C4-2B (cell line): ENCODE measurements around the gene ANKRD55.

Experiments used
- ZFX ChIP-seq: fragments of 450-650 bp; IDR thresholded peaks from 2 replicates; pipeline ENCODE4 v1.6.1; 2017
- TF ChIP-seq, protein P1 (sequence below): fragments of 450-650 bp; conservative IDR thresholded peaks from 2 replicates; pipeline ENCODE4 v1.5.1; 2017; ENCODE audit warnings: mild to moderate bottlenecking

DNA sequence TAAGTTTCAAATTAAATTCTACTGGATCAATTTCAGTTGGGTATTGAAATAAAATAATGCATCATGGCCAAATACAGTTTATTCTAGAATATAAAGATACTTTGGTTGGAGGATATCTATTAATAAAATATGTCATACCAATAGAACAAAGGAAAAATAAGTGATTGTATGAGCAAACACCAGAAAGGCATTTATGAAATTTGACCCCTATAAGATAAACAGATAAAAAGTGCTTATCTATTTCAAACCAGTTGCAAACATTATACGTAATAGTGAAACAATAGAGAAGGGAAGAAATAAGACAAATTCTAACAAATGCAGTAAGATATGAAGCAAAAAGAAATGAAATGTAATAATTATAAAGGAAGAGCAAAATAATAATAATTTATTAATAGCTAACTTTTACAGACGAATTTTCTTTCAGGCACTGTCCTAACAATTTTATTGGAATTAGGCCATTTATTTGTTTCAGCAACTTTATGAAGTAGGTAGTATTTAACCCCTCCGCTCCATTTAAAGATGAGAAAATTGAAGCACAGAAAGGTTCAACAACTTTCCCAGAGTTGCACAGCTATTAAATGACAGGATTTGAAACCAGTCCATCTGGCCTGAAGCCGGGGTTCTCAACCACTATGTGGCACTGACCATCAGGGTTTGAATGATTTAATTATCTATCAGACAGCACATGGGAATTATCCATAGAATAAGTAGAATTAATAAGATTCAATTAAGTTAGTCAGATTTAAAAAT lies 20.8 kb downstream of the ANKRD55 start:
- TF ChIP-seq, protein P1, sequence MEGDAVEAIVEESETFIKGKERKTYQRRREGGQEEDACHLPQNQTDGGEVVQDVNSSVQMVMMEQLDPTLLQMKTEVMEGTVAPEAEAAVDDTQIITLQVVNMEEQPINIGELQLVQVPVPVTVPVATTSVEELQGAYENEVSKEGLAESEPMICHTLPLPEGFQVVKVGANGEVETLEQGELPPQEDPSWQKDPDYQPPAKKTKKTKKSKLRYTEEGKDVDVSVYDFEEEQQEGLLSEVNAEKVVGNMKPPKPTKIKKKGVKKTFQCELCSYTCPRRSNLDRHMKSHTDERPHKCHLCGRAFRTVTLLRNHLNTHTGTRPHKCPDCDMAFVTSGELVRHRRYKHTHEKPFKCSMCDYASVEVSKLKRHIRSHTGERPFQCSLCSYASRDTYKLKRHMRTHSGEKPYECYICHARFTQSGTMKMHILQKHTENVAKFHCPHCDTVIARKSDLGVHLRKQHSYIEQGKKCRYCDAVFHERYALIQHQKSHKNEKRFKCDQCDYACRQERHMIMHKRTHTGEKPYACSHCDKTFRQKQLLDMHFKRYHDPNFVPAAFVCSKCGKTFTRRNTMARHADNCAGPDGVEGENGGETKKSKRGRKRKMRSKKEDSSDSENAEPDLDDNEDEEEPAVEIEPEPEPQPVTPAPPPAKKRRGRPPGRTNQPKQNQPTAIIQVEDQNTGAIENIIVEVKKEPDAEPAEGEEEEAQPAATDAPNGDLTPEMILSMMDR = no peak
- TF ChIP-seq ZFX = no peak
